ENCODE results near the gene GPS1. TPM values are rescaled to one million over a fixed set of nuclear protein-coding genes. Genes with fewer than 3 reads are reported as not detected.

Gene GPS1
- total and polyA plus RNA-seq, 9 of the 15 experiments (the other 6 are each of a cell fraction or from before 2014, with no cell fraction given): 3.1 to 167 (median 69.9) TPM

GRCh38 chr17:82076785-82077591 lies 25.3 kb downstream of the GPS1 start (continued):
- TF ChIP-seq CCNT2 (IDR thresholded peaks at IDR 0.05; ENCODE audit: borderline replicate concordance, extremely low read depth, insufficient read length, low read depth, low read length) (peak; percentile 63), RBFOX2 (IDR thresholded peaks at IDR 0.05; ENCODE audit: low read depth, low read length) (peak; percentile 52; the same call in 1 of the 2 replicates), CBX1 (IDR thresholded peaks at IDR 0.05; ENCODE audit: low read depth) (peak; percentile 2; the same call in 1 of the 2 replicates), ILF3 (IDR thresholded peaks at IDR 0.05; ENCODE audit: borderline replicate concordance) (peak; percentile 30; the same call in 1 of the 2 replicates), ZNF212 (CRISPR knock-in tag; IDR thresholded peaks at IDR 0.05) (no peak), SPI1 (IDR thresholded peaks at IDR 0.05; ENCODE audit: borderline replicate concordance, low read depth, low read length) (no peak), PURB (CRISPR knock-in tag; IDR thresholded peaks at IDR 0.05; ENCODE audit: low read depth) (no peak), NCOR1 (IDR thresholded peaks at IDR 0.05) (0 out of 2 replicates have a peak, but pooled peaks have one; percentile 18), RBM22 (IDR thresholded peaks at IDR 0.05; ENCODE audit: low read depth, low read length, poor library complexity, severe bottlenecking) (peak; percentile 89)
- TF ChIP-seq, protein P1, sequence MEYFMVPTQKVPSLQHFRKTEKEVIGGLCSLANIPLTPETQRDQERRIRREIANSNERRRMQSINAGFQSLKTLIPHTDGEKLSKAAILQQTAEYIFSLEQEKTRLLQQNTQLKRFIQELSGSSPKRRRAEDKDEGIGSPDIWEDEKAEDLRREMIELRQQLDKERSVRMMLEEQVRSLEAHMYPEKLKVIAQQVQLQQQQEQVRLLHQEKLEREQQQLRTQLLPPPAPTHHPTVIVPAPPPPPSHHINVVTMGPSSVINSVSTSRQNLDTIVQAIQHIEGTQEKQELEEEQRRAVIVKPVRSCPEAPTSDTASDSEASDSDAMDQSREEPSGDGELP (CRISPR knock-in tag; IDR thresholded peaks at IDR 0.05; ENCODE audit: borderline replicate concordance): 0 out of 2 replicates have a peak, but pooled peaks have one; percentile 9

All from K562 (cell line).